AG10803 (cell line): ENCODE data around the gene EFCAB9.
A peak's percentile ranks its signal among the peaks of the same experiment; 100 is the strongest.

Experiments used
- DNase-seq: peaks from one replicate; pipeline ENCODE4 v3.0.0; 2010; ENCODE audit warnings: low read depth
- H3K4me3 ChIP-seq: 2 replicates; pipeline ENCODE4 v1.5.1; 2011; ENCODE audit warnings: mild to moderate bottlenecking, low read length, control low read depth
- TF ChIP-seq, protein P1 (sequence below): conservative IDR thresholded peaks from 2 replicates; pipeline ENCODE4 v1.5.1; 2011; ENCODE audit warnings: mild to moderate bottlenecking, low read length, control low read depth, inconsistent platforms

The EFCAB9 gene

DNA sequence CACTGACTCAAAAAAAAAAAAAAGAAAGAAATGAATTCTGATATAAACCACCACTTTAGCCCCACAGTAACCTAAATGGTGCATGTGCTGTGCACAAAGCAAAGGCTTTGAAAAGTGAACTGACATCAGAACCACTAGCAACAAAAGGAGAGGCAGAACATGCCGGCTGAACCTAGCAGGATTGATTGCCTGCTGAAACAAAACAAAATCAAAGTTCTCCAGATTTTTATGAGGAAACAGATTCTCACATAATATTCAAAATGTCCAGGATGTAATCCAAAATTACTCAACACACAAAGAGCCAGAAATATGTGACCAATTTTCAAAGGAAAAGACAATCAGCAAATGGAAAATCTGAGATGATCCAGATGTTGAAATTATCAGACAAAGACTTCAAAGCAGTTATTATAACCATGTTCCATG, 51.7 kb downstream of the EFCAB9 start:
- TF ChIP-seq, protein P1, sequence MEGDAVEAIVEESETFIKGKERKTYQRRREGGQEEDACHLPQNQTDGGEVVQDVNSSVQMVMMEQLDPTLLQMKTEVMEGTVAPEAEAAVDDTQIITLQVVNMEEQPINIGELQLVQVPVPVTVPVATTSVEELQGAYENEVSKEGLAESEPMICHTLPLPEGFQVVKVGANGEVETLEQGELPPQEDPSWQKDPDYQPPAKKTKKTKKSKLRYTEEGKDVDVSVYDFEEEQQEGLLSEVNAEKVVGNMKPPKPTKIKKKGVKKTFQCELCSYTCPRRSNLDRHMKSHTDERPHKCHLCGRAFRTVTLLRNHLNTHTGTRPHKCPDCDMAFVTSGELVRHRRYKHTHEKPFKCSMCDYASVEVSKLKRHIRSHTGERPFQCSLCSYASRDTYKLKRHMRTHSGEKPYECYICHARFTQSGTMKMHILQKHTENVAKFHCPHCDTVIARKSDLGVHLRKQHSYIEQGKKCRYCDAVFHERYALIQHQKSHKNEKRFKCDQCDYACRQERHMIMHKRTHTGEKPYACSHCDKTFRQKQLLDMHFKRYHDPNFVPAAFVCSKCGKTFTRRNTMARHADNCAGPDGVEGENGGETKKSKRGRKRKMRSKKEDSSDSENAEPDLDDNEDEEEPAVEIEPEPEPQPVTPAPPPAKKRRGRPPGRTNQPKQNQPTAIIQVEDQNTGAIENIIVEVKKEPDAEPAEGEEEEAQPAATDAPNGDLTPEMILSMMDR: no peak
- peak; percentile 46 for DNase-seq
- H3K4me3 ChIP-seq: no peak overlapping the region

- TF ChIP-seq, protein P1: no peak
- no peak for DNase-seq
- H3K4me3 ChIP-seq: no peak overlapping the region
Measured at GRCh38 chr5:172248637-172249036, 54.7 kb downstream of the EFCAB9 start.

DNA sequence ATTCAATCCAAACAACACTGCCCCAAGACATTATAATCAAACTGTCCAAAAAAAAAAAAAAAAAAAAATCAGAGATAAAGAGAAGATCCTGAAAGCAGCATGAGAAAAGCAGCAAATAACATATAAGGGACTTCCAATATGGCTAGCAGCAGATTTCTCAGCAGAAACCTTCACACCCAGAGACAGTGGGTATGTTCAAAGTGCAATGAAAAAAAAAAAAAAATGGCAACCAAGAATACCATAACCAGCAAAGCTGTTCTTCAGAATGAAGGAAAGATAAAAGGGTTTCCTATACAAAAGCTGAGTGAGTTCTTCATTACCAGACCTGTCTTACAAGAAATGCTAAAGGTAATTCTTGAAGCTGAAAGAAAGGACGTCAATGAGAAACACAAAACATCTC, 57.4 kb downstream of the EFCAB9 start:
- DNase-seq: no peak
- H3K4me3 ChIP-seq: no peak overlapping the region
- TF ChIP-seq, protein P1: no peak

DNA sequence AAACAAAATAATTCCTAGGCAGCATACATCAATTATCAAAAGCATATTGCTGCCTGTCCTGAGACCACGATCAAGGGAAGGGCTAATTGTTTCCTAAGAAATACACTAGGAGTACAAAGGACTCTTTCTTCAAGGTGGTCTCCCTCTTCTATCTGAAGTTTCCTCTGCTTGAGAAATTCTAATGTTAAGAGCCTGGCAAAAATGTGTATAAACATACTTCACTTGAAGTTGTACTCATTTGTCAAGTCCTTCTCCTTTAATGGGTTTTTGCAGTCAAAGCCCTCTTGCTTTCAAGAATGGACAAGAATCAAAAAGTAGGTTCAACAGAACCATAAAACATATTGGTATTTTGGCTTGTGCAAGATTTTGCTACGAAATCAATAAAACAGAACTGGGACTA, 58.5 kb downstream of the EFCAB9 start:
- TF ChIP-seq, protein P1: no peak
- no peak overlapping the region for H3K4me3 ChIP-seq
- DNase-seq: no peak
